GM18508 (cell line): ENCODE results near the gene PPL.
"Not testable (repeated sequence)": the region's sequence is repeated elsewhere in the genome, so short reads cannot be mapped to it uniquely, and the experiment has no call there.

ENCODE experiments used
- ATAC-seq: cut with Tn5 transposase; IDR thresholded peaks from one replicate; pipeline ENCODE4 v1.9.1; 2021; ENCODE audit warnings: moderate number of reproducible peaks; ENCODE audit not compliant: insufficient read depth, unreplicated experiment

PPL gene

GRCh38 chr16:4936991-4937781, at the start of gene PPL:
Gene PPL, minus strand, starts transcription at chr16:4937148. Its CDS starts 103 bp downstream, at chr16:4937045.
- ATAC-seq = no peak

GRCh38 chr16:4984174-4984990, 47.4 kb upstream of the PPL start:
- ATAC-seq = no peak

GRCh38 chr16:4982056-4982867, 45.3 kb upstream of the PPL start:
- no peak for ATAC-seq

GRCh38 chr16:4981473-4981872, 44.5 kb upstream of the PPL start:
- no peak for ATAC-seq

- ATAC-seq = no peak
Measured at GRCh38 chr16:4980691-4981090, 43.7 kb upstream of the PPL start.

- ATAC-seq = no peak
Measured at GRCh38 chr16:4979736-4980660, 43.0 kb upstream of the PPL start.

GRCh38 chr16:4979164-4979563, 42.2 kb upstream of the PPL start:
- no peak for ATAC-seq

- no peak for ATAC-seq
Measured at GRCh38 chr16:4976611-4977145, 39.7 kb upstream of the PPL start.

- ATAC-seq = peak; percentile 84
Measured at GRCh38 chr16:4976079-4976478, 39.1 kb upstream of the PPL start.

GRCh38 chr16:4972938-4973587, 36.1 kb upstream of the PPL start:
- no peak for ATAC-seq

GRCh38 chr16:4970010-4970409, 33.1 kb upstream of the PPL start:
- no peak for ATAC-seq

- ATAC-seq = no peak
Measured at GRCh38 chr16:4968879-4969483, 32.0 kb upstream of the PPL start.

- not testable (repeated sequence) for ATAC-seq
Measured at GRCh38 chr16:4968278-4968677, 31.3 kb upstream of the PPL start.

- no peak for ATAC-seq
Measured at GRCh38 chr16:4966736-4967453, 29.9 kb upstream of the PPL start.

GRCh38 chr16:4963527-4963926, 26.6 kb upstream of the PPL start:
- not testable (repeated sequence) for ATAC-seq

GRCh38 chr16:4962716-4963115, 25.8 kb upstream of the PPL start:
- ATAC-seq = no peak

GRCh38 chr16:4960579-4960978, 23.6 kb upstream of the PPL start:
- ATAC-seq = no peak
